Osteoblast (primary cell): ENCODE data around the gene MRGPRF. TPM values are rescaled to one million over a fixed set of nuclear protein-coding genes. Genes with fewer than 3 reads are reported as not detected.

Source experiments
- DNase-seq: peaks from one replicate; pipeline ENCODE4 v3.0.0; 2011; ENCODE audit warnings: low spot score, mixed read lengths; ENCODE audit not compliant: insufficient read length; ENCODE audit errors: missing footprints
- H2AFZ ChIP-seq: 2 replicates; pipeline ENCODE4 v1.6.0; 2011; ENCODE audit warnings: mild to moderate bottlenecking, low read length
- H3K27ac ChIP-seq: 2 replicates; pipeline ENCODE4 v1.5.1; 2011; ENCODE audit warnings: mild to moderate bottlenecking, low read depth, low read length, moderate library complexity
- H3K27me3 ChIP-seq: 2 replicates; pipeline ENCODE4 v1.6.0; 2012; ENCODE audit warnings: mild to moderate bottlenecking, control low read depth, inconsistent platforms, low read length, moderate library complexity; ENCODE audit not compliant: insufficient read depth
- H3K36me3 ChIP-seq: 2 replicates; pipeline ENCODE4 v1.5.1; 2011; ENCODE audit warnings: mild to moderate bottlenecking, low read length, control low read depth, moderate library complexity; ENCODE audit not compliant: insufficient read depth
- H3K4me1 ChIP-seq: 2 replicates; pipeline ENCODE4 v1.5.1; 2011; ENCODE audit warnings: mild to moderate bottlenecking, low read length, control low read depth, moderate library complexity; ENCODE audit not compliant: insufficient read depth
- H3K4me2 ChIP-seq: 2 replicates; pipeline ENCODE4 v1.6.0; 2011; ENCODE audit warnings: mild to moderate bottlenecking, low read length; ENCODE audit not compliant: insufficient read depth
- H3K4me3 ChIP-seq: fragments of 200-600 bp; sonication (generic); 3 replicates; pipeline ENCODE4 v1.5.1; 2012; ENCODE audit warnings: mild to moderate bottlenecking, low read length, inconsistent platforms; ENCODE audit not compliant: insufficient read depth
- H3K79me2 ChIP-seq: 2 replicates; pipeline ENCODE4 v1.6.0; 2012; ENCODE audit warnings: mild to moderate bottlenecking, low read length, control low read depth, inconsistent platforms; ENCODE audit not compliant: insufficient read depth
- H3K9me3 ChIP-seq: 2 replicates; pipeline ENCODE4 v1.5.1; 2011; ENCODE audit warnings: low read depth, low read length, control low read depth
- H4K20me1 ChIP-seq: 2 replicates; pipeline ENCODE4 v1.6.0; 2012; ENCODE audit warnings: mild to moderate bottlenecking, low read length, control low read depth; ENCODE audit not compliant: insufficient read depth
- CTCF ChIP-seq: IDR thresholded peaks from 2 replicates; pipeline ENCODE4 v1.5.1; 2011; ENCODE audit warnings: mild to moderate bottlenecking, low read depth, low read length, moderate library complexity; ENCODE audit errors: extremely low read depth
- total RNA-seq: library from RNA; depleted of rRNA; stranded (reverse); fragments of >200 nt; gene quantifications from 2 replicates; pipeline ENCODE4 v1.2.3, GENCODE V29; 2012

Gene MRGPRF
- total RNA-seq, 1 donor: 39.4 TPM

- H3K27ac ChIP-seq: peak overlapping the region; percentile 78
- peaks cover 53% of the 10 kb centered on the region for H3K79me2 ChIP-seq
- peaks cover 21% of the 10 kb centered on the region for H3K4me1 ChIP-seq
- peak overlapping the region; percentile 94 for H3K4me2 ChIP-seq
- H3K27me3 ChIP-seq: no peaks in the 10 kb centered on the region
- peaks cover 25% of the 10 kb centered on the region for H4K20me1 ChIP-seq
- no peaks in the 10 kb centered on the region for H3K9me3 ChIP-seq
- TF ChIP-seq CTCF: no peak
- peak overlapping the region; percentile 84 for H3K4me3 ChIP-seq
- no peaks in the 10 kb centered on the region for H3K36me3 ChIP-seq
- DNase-seq: peak; percentile 91
- H2AFZ ChIP-seq: peak overlapping the region; percentile 70
Measured at GRCh38 chr11:69049490-69049867, 36.4 kb upstream of the MRGPRF start.

GRCh38 chr11:69048694-69049489, 35.8 kb upstream of the MRGPRF start, which contains the start of gene TPCN2:
TSS of gene TPCN2 (plus strand) at chr11:69048932. CDS start at chr11:69048998, 66 bp downstream.
- Histone ChIP-seq H3K27me3 (no peaks in the 10 kb centered on the region), H3K4me2 (peak within 1 kb of the TSS; percentile 94), H3K4me3 (peak within 1 kb of the TSS; percentile 84), H4K20me1 (peaks cover 19% of the 10 kb centered on the region), H2AFZ (peak within 1 kb of the TSS; percentile 85), H3K4me1 (peaks cover 26% of the 10 kb centered on the region), H3K27ac (peak within 1 kb of the TSS; percentile 78), H3K79me2 (peaks cover 47% of the 10 kb centered on the region), H3K36me3 (no peaks in the 10 kb centered on the region), H3K9me3 (no peaks in the 10 kb centered on the region)
- peak; percentile 100 for DNase-seq
- TF ChIP-seq CTCF: no peak

- TF ChIP-seq CTCF: no peak
- Histone ChIP-seq H4K20me1 (peaks cover 16% of the 10 kb centered on the region), H3K4me1 (peaks cover 30% of the 10 kb centered on the region), H3K36me3 (no peaks in the 10 kb centered on the region), H2AFZ (peak overlapping the region; percentile 85), H3K27ac (peak overlapping the region; percentile 78), H3K79me2 (peaks cover 40% of the 10 kb centered on the region), H3K27me3 (no peaks in the 10 kb centered on the region), H3K4me3 (peak overlapping the region; percentile 84), H3K9me3 (no peaks in the 10 kb centered on the region), H3K4me2 (peak overlapping the region; percentile 94)
- DNase-seq: peak; percentile 86
Measured at GRCh38 chr11:69048031-69048693, 35.1 kb upstream of the MRGPRF start.
